ENCODE measurements around the gene SMIM15. TPM values are rescaled to one million over a fixed set of nuclear protein-coding genes. Genes with fewer than 3 reads are reported as not detected.

The SMIM15 gene
- total and polyA plus RNA-seq, 9 donors = 29.4 to 48.4 (median 32.7) TPM

Other genes starting within 250 kb of the SMIM15 start
- gene ERCC8, start 217.4 kb downstream of the SMIM15 start, total RNA-seq = 21.9 TPM
- 10 to 100 TPM; 10.4 to 15.3 (median 13.7) TPM for gene ERCC8, start 217.4 kb downstream of the SMIM15 start, polyA plus RNA-seq (ENCODE audit: insufficient read depth in 1 of 8, insufficient read length in 8 of 8, low replicate concordance in 1 of 8)
- gene NDUFAF2, start 217.3 kb downstream of the SMIM15 start, total RNA-seq = 34.4 TPM
- 10 to 100 TPM; 21.4 to 34.1 (median 30.2) TPM for gene NDUFAF2, start 217.3 kb downstream of the SMIM15 start, polyA plus RNA-seq (ENCODE audit: insufficient read depth in 1 of 8, insufficient read length in 8 of 8, low replicate concordance in 1 of 8)
- gene ZSWIM6, start 169.8 kb upstream of the SMIM15 start, total RNA-seq = 4.3 TPM
- gene ZSWIM6, start 169.8 kb upstream of the SMIM15 start, polyA plus RNA-seq (ENCODE audit: insufficient read depth in 1 of 8, insufficient read length in 8 of 8, low replicate concordance in 1 of 8) = 10 to 100 TPM in 1 of 8 donors, 1 to 10 TPM in 7; 6.8 to 10.2 (median 7.6) TPM

All from muscle of leg (tissue), 9 donors.